ENCODE data around the gene PPIF.

Gene PPIF

GRCh38 chr10:79313911-79314439, 33.3 kb upstream of the PPIF start:
- no peaks in the 10 kb centered on the region for H3K9me3 ChIP-seq (ENCODE audit: control insufficient read depth in 2 of 2, low read length in 2 of 2)
- peaks cover 23 to 24% of the 10 kb centered on the region in 2 donors for H3K4me1 ChIP-seq (ENCODE audit: control insufficient read depth in 2 of 2, insufficient read depth in 2 of 2, low read length in 2 of 2)
- no peak overlapping the region for H3K27ac ChIP-seq (ENCODE audit: low read depth in 2 of 2, low read length in 2 of 2)
- H3K36me3 ChIP-seq (ENCODE audit: control insufficient read depth in 2 of 2, insufficient read depth in 2 of 2, low read length in 2 of 2) = peaks cover 27 to 45% of the 10 kb centered on the region in 2 donors
- H3K4me3 ChIP-seq (ENCODE audit: low read length in 2 of 2) = no peak overlapping the region
- H3K9ac ChIP-seq (ENCODE audit: low read depth in 1 of 2, low read length in 2 of 2) = no peak overlapping the region
- no peaks in the 10 kb centered on the region for H3K27me3 ChIP-seq (ENCODE audit: control insufficient read depth in 2 of 2, insufficient read depth in 2 of 2, low read length in 2 of 2)

GRCh38 chr10:79314761-79315601, 32.3 kb upstream of the PPIF start:
- Histone ChIP-seq H3K4me1 (ENCODE audit: control insufficient read depth in 2 of 2, insufficient read depth in 2 of 2, low read length in 2 of 2) (peaks cover 23 to 24% of the 10 kb centered on the region in 2 donors), H3K9me3 (ENCODE audit: control insufficient read depth in 2 of 2, low read length in 2 of 2) (no peaks in the 10 kb centered on the region), H3K4me3 (ENCODE audit: low read length in 2 of 2) (no peak overlapping the region), H3K9ac (ENCODE audit: low read depth in 1 of 2, low read length in 2 of 2) (no peak overlapping the region), H3K27me3 (ENCODE audit: control insufficient read depth in 2 of 2, insufficient read depth in 2 of 2, low read length in 2 of 2) (no peaks in the 10 kb centered on the region), H3K27ac (ENCODE audit: low read depth in 2 of 2, low read length in 2 of 2) (peak overlapping the region; percentile 52 to 62), H3K36me3 (ENCODE audit: control insufficient read depth in 2 of 2, insufficient read depth in 2 of 2, low read length in 2 of 2) (peaks cover 17 to 36% of the 10 kb centered on the region in 2 donors)

GRCh38 chr10:79315602-79315920, 31.7 kb upstream of the PPIF start:
- H3K36me3 ChIP-seq (ENCODE audit: control insufficient read depth in 2 of 2, insufficient read depth in 2 of 2, low read length in 2 of 2) = peaks cover 16 to 30% of the 10 kb centered on the region in 2 donors
- no peak overlapping the region for H3K27ac ChIP-seq (ENCODE audit: low read depth in 2 of 2, low read length in 2 of 2)
- H3K4me1 ChIP-seq (ENCODE audit: control insufficient read depth in 2 of 2, insufficient read depth in 2 of 2, low read length in 2 of 2) = peaks cover 21 to 23% of the 10 kb centered on the region in 2 donors
- H3K9me3 ChIP-seq (ENCODE audit: control insufficient read depth in 2 of 2, low read length in 2 of 2) = no peaks in the 10 kb centered on the region
- H3K4me3 ChIP-seq (ENCODE audit: low read length in 2 of 2) = no peak overlapping the region
- H3K9ac ChIP-seq (ENCODE audit: low read depth in 1 of 2, low read length in 2 of 2) = no peak overlapping the region
- H3K27me3 ChIP-seq (ENCODE audit: control insufficient read depth in 2 of 2, insufficient read depth in 2 of 2, low read length in 2 of 2) = no peaks in the 10 kb centered on the region

GRCh38 chr10:79316671-79317431, 30.4 kb upstream of the PPIF start:
- no peak overlapping the region for H3K4me3 ChIP-seq (ENCODE audit: low read length in 2 of 2)
- H3K27me3 ChIP-seq (ENCODE audit: control insufficient read depth in 2 of 2, insufficient read depth in 2 of 2, low read length in 2 of 2) = no peaks in the 10 kb centered on the region
- peaks cover 20 to 23% of the 10 kb centered on the region in 2 donors for H3K4me1 ChIP-seq (ENCODE audit: control insufficient read depth in 2 of 2, insufficient read depth in 2 of 2, low read length in 2 of 2)
- no peak overlapping the region for H3K9ac ChIP-seq (ENCODE audit: low read depth in 1 of 2, low read length in 2 of 2)
- H3K9me3 ChIP-seq (ENCODE audit: control insufficient read depth in 2 of 2, low read length in 2 of 2) = no peaks in the 10 kb centered on the region
- peaks cover 16 to 26% of the 10 kb centered on the region in 2 donors for H3K36me3 ChIP-seq (ENCODE audit: control insufficient read depth in 2 of 2, insufficient read depth in 2 of 2, low read length in 2 of 2)
- H3K27ac ChIP-seq (ENCODE audit: low read depth in 2 of 2, low read length in 2 of 2) = no peak overlapping the region

- Histone ChIP-seq H3K36me3 (ENCODE audit: control insufficient read depth in 2 of 2, insufficient read depth in 2 of 2, low read length in 2 of 2) (peaks cover 5 to 16% of the 10 kb centered on the region in 2 donors), H3K27ac (ENCODE audit: low read depth in 2 of 2, low read length in 2 of 2) (no peak overlapping the region), H3K9me3 (ENCODE audit: control insufficient read depth in 2 of 2, low read length in 2 of 2) (no peaks in the 10 kb centered on the region), H3K4me1 (ENCODE audit: control insufficient read depth in 2 of 2, insufficient read depth in 2 of 2, low read length in 2 of 2) (peaks cover 31 to 33% of the 10 kb centered on the region in 2 donors), H3K9ac (ENCODE audit: low read depth in 1 of 2, low read length in 2 of 2) (no peak overlapping the region), H3K27me3 (ENCODE audit: control insufficient read depth in 2 of 2, insufficient read depth in 2 of 2, low read length in 2 of 2) (no peaks in the 10 kb centered on the region), H3K4me3 (ENCODE audit: low read length in 2 of 2) (no peak overlapping the region)
These were observed 28.9 kb upstream of the PPIF start for GRCh38 chr10:79318369-79318768.

DNA sequence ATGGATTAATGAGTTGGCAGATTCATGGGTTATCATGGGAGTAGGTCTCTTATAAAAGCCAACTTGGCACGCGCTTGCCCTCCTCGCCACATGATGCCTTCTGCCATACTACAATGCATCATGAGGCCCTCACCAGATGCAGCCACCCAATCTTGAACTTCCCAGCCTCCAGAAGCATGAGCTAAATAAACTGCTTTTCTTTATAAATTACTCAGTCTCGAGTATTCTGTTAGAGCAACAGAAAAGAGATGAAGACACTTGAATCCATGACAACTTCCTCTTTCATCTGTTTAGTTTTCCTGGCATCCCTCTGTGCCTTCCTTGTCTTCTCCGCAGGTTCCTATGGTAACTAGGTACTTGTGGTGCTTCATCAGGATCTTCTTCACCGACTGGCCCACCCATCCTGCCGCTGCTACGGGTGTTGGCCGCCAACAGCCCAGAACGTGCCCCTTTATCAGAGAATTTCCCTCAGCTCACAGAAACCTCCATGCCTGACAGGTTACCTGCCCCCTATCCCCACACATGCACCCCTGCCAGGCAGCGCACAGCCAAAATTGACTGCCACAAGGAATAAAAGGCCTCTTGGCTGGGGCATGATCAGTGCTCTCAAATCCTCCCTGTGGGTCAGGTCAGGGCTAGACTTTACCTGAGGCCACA, 28.0 kb upstream of the PPIF start:
- Histone ChIP-seq H3K4me1 (ENCODE audit: control insufficient read depth in 2 of 2, insufficient read depth in 2 of 2, low read length in 2 of 2) (peaks cover 29 to 32% of the 10 kb centered on the region in 2 donors), H3K27me3 (ENCODE audit: control insufficient read depth in 2 of 2, insufficient read depth in 2 of 2, low read length in 2 of 2) (no peaks in the 10 kb centered on the region), H3K9ac (ENCODE audit: low read depth in 1 of 2, low read length in 2 of 2) (no peak overlapping the region), H3K9me3 (ENCODE audit: control insufficient read depth in 2 of 2, low read length in 2 of 2) (no peaks in the 10 kb centered on the region), H3K27ac (ENCODE audit: low read depth in 2 of 2, low read length in 2 of 2) (no peak overlapping the region), H3K36me3 (ENCODE audit: control insufficient read depth in 2 of 2, insufficient read depth in 2 of 2, low read length in 2 of 2) (peaks cover 0 to 13% of the 10 kb centered on the region in 2 donors), H3K4me3 (ENCODE audit: low read length in 2 of 2) (no peak overlapping the region)

- peaks cover 22 to 25% of the 10 kb centered on the region in 2 donors for H3K4me1 ChIP-seq (ENCODE audit: control insufficient read depth in 2 of 2, insufficient read depth in 2 of 2, low read length in 2 of 2)
- H3K27me3 ChIP-seq (ENCODE audit: control insufficient read depth in 2 of 2, insufficient read depth in 2 of 2, low read length in 2 of 2) = no peaks in the 10 kb centered on the region
- H3K9me3 ChIP-seq (ENCODE audit: control insufficient read depth in 2 of 2, low read length in 2 of 2) = no peaks in the 10 kb centered on the region
- peaks cover 0 to 7% of the 10 kb centered on the region in 2 donors for H3K36me3 ChIP-seq (ENCODE audit: control insufficient read depth in 2 of 2, insufficient read depth in 2 of 2, low read length in 2 of 2)
- H3K9ac ChIP-seq (ENCODE audit: low read depth in 1 of 2, low read length in 2 of 2) = no peak overlapping the region
- no peak overlapping the region for H3K4me3 ChIP-seq (ENCODE audit: low read length in 2 of 2)
- H3K27ac ChIP-seq (ENCODE audit: low read depth in 2 of 2, low read length in 2 of 2) = no peak overlapping the region
These were observed 27.0 kb upstream of the PPIF start for GRCh38 chr10:79320316-79320715.

DNA sequence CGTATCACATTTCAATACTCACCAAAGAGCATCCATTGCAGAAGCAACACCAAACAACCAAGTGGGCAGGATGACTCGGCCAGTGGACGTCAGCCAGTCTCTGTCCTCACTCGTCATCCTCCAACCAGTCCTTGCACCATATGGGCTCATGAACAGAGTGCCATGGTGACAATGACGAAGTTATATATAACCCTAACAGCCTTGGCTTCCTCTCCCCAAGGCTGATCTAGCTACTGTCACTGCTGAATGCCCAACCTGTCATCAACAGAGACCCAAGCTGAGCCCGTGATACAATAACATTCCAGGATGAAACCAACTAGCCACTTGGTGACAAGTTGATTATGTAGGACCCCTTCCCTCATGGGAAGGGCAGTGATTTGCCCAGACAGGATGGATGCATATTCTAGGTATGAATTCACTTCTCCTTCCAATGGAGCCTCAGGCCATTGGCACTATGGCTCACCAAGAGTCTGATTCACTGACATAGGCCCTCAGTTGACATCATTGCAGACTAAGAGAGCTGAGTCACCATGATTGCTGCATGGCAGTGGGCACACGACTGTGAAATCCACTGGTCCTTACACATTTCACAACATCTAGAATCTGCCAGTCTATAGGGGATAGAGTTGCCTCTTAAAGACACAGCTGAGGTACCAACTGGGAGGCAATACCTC, 26.3 kb upstream of the PPIF start:
- no peaks in the 10 kb centered on the region for H3K27me3 ChIP-seq (ENCODE audit: control insufficient read depth in 2 of 2, insufficient read depth in 2 of 2, low read length in 2 of 2)
- peaks cover 22 to 25% of the 10 kb centered on the region in 2 donors for H3K4me1 ChIP-seq (ENCODE audit: control insufficient read depth in 2 of 2, insufficient read depth in 2 of 2, low read length in 2 of 2)

DNA sequence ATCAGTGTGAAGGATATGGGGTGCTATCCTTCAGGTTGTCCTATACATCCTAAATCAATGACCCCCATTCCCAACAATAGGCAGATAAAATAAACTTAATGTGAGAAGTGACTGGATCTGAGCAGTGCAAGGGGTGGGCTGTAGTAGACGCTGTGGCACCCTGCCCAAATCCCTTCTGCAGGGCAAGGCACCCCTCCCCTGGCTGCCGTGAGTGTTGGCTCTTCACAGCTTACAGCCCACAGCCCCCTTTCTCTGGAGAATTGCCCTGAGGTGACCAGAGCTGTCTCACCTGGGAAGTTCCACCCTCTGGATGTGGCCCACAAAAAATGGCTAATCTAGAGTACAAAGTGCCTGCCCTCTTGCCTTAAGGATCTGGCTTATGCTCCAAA, 25.8 kb upstream of the PPIF start:
- H3K9ac ChIP-seq (ENCODE audit: low read depth in 1 of 2, low read length in 2 of 2) = no peak overlapping the region
- H3K4me1 ChIP-seq (ENCODE audit: control insufficient read depth in 2 of 2, insufficient read depth in 2 of 2, low read length in 2 of 2) = peaks cover 22 to 25% of the 10 kb centered on the region in 2 donors
- H3K36me3 ChIP-seq (ENCODE audit: control insufficient read depth in 2 of 2, insufficient read depth in 2 of 2, low read length in 2 of 2) = no peaks in the 10 kb centered on the region
- H3K4me3 ChIP-seq (ENCODE audit: low read length in 2 of 2) = no peak overlapping the region
- no peaks in the 10 kb centered on the region for H3K9me3 ChIP-seq (ENCODE audit: control insufficient read depth in 2 of 2, low read length in 2 of 2)
- H3K27me3 ChIP-seq (ENCODE audit: control insufficient read depth in 2 of 2, insufficient read depth in 2 of 2, low read length in 2 of 2) = no peaks in the 10 kb centered on the region
- H3K27ac ChIP-seq (ENCODE audit: low read depth in 2 of 2, low read length in 2 of 2) = no peak overlapping the region

More for the DNA sequence above, 26.3 kb upstream of the PPIF start:
- Histone ChIP-seq H3K27ac (ENCODE audit: low read depth in 2 of 2, low read length in 2 of 2) (no peak overlapping the region), H3K36me3 (ENCODE audit: control insufficient read depth in 2 of 2, insufficient read depth in 2 of 2, low read length in 2 of 2) (peaks cover 0 to under 1% of the 10 kb centered on the region in 2 donors), H3K9me3 (ENCODE audit: control insufficient read depth in 2 of 2, low read length in 2 of 2) (no peaks in the 10 kb centered on the region), H3K4me3 (ENCODE audit: low read length in 2 of 2) (no peak overlapping the region), H3K9ac (ENCODE audit: low read depth in 1 of 2, low read length in 2 of 2) (no peak overlapping the region)

Data from mucosa of rectum (tissue), 2 donors.